ENCODE data around the gene ARL17B.
"Not testable (repeated sequence)": the region's sequence is repeated elsewhere in the genome, so short reads cannot be mapped to it uniquely, and the experiment has no call there.

DNA sequence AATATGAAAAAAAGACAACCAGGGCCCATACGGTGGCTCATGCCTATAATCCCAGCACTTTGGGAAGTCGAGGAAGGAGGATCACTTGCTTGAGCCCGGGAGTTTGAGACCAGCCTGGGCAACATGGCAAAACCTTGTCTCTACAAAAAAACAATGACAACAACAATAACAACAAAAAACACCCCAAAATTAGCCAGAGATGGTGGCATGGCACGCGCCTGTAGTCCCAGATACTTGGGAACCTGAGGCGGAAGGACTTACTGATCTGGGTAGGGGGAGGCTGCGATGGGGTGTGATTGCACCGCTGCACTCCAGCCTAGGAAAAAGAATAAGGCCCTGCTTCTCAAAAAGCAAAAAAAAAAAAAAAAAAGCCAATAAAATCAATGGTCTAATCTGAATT is 69.9 kb downstream of the ARL17B start:
- TF ChIP-seq, protein P1, sequence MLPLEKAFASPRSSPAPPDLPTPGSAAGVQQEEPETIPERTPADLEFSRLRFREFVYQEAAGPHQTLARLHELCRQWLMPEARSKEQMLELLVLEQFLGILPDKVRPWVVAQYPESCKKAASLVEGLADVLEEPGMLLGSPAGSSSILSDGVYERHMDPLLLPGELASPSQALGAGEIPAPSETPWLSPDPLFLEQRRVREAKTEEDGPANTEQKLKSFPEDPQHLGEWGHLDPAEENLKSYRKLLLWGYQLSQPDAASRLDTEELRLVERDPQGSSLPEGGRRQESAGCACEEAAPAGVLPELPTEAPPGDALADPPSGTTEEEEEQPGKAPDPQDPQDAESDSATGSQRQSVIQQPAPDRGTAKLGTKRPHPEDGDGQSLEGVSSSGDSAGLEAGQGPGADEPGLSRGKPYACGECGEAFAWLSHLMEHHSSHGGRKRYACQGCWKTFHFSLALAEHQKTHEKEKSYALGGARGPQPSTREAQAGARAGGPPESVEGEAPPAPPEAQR (CRISPR knock-in tag; IDR thresholded peaks at IDR 0.05) = not testable (repeated sequence)
- not testable (repeated sequence) for TF ChIP-seq SMAD3 (CRISPR knock-in tag; IDR thresholded peaks at IDR 0.05; ENCODE audit: borderline replicate concordance)

Data from WTC11 (cell line).